GM12873 (cell line): ENCODE results near the gene FGB.

Experiments used
- TF ChIP-seq, protein P1 (sequence below): IDR thresholded peaks from 2 replicates; pipeline ENCODE4 v1.5.1; 2012; ENCODE audit warnings: low read depth, mild to moderate bottlenecking, moderate library complexity, low read length, control low read depth; ENCODE audit not compliant: insufficient read depth; ENCODE audit errors: missing control alignments

Gene FGB

DNA sequence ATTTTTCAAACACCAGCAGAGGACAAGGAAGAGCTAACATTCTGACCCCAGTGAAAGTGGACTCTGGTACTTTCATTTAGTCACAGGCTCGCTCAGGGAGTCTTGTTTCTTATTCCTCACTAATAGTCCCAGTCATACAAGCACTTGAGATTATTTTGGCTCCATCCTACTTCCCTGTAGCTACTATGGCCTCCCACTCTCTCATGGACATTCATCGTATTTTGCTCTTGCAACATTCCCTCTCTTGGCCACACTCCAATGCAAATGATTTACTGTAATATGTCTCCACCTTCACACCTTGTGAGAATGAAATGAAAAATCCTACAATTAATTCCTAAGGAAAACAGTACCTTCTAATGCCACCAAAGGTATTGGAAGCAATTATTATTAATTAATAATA is 33.9 kb upstream of the FGB start:
- TF ChIP-seq, protein P1, sequence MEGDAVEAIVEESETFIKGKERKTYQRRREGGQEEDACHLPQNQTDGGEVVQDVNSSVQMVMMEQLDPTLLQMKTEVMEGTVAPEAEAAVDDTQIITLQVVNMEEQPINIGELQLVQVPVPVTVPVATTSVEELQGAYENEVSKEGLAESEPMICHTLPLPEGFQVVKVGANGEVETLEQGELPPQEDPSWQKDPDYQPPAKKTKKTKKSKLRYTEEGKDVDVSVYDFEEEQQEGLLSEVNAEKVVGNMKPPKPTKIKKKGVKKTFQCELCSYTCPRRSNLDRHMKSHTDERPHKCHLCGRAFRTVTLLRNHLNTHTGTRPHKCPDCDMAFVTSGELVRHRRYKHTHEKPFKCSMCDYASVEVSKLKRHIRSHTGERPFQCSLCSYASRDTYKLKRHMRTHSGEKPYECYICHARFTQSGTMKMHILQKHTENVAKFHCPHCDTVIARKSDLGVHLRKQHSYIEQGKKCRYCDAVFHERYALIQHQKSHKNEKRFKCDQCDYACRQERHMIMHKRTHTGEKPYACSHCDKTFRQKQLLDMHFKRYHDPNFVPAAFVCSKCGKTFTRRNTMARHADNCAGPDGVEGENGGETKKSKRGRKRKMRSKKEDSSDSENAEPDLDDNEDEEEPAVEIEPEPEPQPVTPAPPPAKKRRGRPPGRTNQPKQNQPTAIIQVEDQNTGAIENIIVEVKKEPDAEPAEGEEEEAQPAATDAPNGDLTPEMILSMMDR, result no peak

GRCh38 chr4:154529728-154530519 is 32.9 kb upstream of the FGB start:
- TF ChIP-seq, protein P1, result no peak

- TF ChIP-seq, protein P1, result no peak
These were observed 28.5 kb upstream of the FGB start for GRCh38 chr4:154534296-154534695.

- TF ChIP-seq, protein P1, result no peak
These were observed 20.4 kb upstream of the FGB start for GRCh38 chr4:154542271-154542879.

DNA sequence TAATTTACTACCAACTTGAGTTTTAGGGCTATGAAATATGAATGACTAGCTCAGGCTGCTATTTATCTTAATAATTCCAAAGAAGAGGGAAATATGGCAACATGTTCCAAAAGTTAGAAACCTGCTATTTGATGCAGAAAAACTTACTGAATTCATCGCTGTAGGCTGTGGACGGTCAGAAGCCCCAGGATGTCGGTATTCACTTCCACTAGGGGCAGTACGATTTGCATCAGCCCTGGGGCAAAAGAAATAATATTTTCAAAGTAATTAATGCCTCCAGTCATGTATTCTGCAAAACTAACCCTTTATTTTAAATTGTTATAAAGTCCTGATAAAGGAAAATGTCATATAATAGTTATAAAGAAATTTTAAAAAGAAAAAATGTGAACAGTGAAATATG is 17.1 kb upstream of the FGB start:
- TF ChIP-seq, protein P1, result peak; percentile 0

GRCh38 chr4:154549894-154550790 is 12.7 kb upstream of the FGB start, which contains the start of gene PLRG1:
PLRG1 (minus strand) TSS chr4:154550400; CDS start chr4:154550308, 92 bp downstream.
- TF ChIP-seq, protein P1, result peak; percentile 16
